ENCODE data around the gene CD1B.
"Not testable (repeated sequence)": the region's sequence is repeated elsewhere in the genome, so short reads cannot be mapped to it uniquely, and the experiment has no call there.

The CD1B gene

GRCh38 chr1:158362482-158362881, 31.2 kb upstream of the CD1B start:
- H3K9me3 ChIP-seq, result no peaks in the 10 kb centered on the region
- DNase-seq, result no peak
- H3K36me3 ChIP-seq, result no peaks in the 10 kb centered on the region
- no peak overlapping the region for H3K4me3 ChIP-seq (ENCODE audit: low read depth, low read length)
- no peaks in the 10 kb centered on the region for H3K4me1 ChIP-seq
- no peaks in the 10 kb centered on the region for H3K27me3 ChIP-seq
- TF ChIP-seq CTCF (IDR thresholded peaks at IDR 0.05; ENCODE audit: low read depth, low read length), result no peak

- H3K9me3 ChIP-seq, result no peaks in the 10 kb centered on the region
- no peaks in the 10 kb centered on the region for H3K27me3 ChIP-seq
- H3K4me1 ChIP-seq, result no peaks in the 10 kb centered on the region
- TF ChIP-seq CTCF (IDR thresholded peaks at IDR 0.05; ENCODE audit: low read depth, low read length), result no peak
- DNase-seq, result no peak
- no peaks in the 10 kb centered on the region for H3K36me3 ChIP-seq
- no peak overlapping the region for H3K4me3 ChIP-seq (ENCODE audit: low read depth, low read length)
Observed at GRCh38 chr1:158357441-158357840, 26.1 kb upstream of the CD1B start.

DNA sequence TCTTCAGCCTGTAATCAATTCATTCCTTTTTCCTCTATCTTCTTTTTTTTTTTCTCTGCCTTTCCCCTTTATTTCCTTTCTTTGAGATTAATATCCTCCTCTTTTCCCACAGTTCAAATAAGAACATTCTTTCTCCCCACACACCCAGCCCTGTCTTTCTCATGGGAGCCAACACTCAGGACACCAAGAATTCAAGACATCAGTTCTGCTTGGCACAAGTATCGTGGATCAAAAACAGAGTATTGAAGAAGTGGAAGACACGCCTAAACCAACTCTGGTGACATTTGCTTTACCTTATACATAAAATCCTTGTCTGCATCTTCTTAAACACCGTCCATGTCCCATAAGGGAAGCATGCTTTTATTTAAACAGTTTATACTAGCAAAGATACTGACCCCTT, 25.3 kb upstream of the CD1B start:
- DNase-seq, result no peak
- Histone ChIP-seq H3K27me3 (no peaks in the 10 kb centered on the region), H3K36me3 (no peaks in the 10 kb centered on the region), H3K9me3 (no peaks in the 10 kb centered on the region), H3K4me3 (ENCODE audit: low read depth, low read length) (no peak overlapping the region), H3K4me1 (no peaks in the 10 kb centered on the region)
- TF ChIP-seq CTCF (IDR thresholded peaks at IDR 0.05; ENCODE audit: low read depth, low read length), result no peak

- H3K4me1 ChIP-seq, result no peaks in the 10 kb centered on the region
Observed at GRCh38 chr1:158355773-158356285, 24.5 kb upstream of the CD1B start.

DNA sequence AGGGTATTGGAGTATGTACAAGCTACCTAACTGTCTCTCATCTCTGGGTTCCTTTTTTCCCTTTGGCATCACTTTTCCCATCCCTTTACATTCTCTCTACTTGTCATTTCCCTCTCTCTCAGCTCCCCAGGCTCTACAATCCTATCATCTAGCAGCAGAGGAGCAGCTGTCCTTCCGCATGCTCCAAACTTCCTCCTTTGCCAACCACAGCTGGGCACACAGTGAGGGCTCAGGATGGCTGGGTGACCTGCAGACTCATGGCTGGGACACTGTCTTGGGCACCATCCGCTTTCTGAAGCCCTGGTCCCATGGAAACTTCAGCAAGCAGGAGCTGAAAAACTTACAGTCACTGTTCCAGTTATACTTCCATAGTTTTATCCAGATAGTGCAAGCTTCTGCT, 22.9 kb upstream of the CD1B start:
- H3K4me3 ChIP-seq (ENCODE audit: low read depth, low read length), result no peak overlapping the region
- no peaks in the 10 kb centered on the region for H3K27me3 ChIP-seq
- no peak for TF ChIP-seq CTCF (IDR thresholded peaks at IDR 0.05; ENCODE audit: low read depth, low read length)
- no peaks in the 10 kb centered on the region for H3K4me1 ChIP-seq
- DNase-seq, result no peak
- H3K36me3 ChIP-seq, result no peaks in the 10 kb centered on the region
- no peaks in the 10 kb centered on the region for H3K9me3 ChIP-seq

More at GRCh38 chr1:158355773-158356285, 24.5 kb upstream of the CD1B start:
- Histone ChIP-seq H3K4me3 (ENCODE audit: low read depth, low read length) (no peak overlapping the region), H3K27me3 (no peaks in the 10 kb centered on the region), H3K36me3 (no peaks in the 10 kb centered on the region), H3K9me3 (no peaks in the 10 kb centered on the region)
- DNase-seq, result no peak
- no peak for TF ChIP-seq CTCF (IDR thresholded peaks at IDR 0.05; ENCODE audit: low read depth, low read length)

DNA sequence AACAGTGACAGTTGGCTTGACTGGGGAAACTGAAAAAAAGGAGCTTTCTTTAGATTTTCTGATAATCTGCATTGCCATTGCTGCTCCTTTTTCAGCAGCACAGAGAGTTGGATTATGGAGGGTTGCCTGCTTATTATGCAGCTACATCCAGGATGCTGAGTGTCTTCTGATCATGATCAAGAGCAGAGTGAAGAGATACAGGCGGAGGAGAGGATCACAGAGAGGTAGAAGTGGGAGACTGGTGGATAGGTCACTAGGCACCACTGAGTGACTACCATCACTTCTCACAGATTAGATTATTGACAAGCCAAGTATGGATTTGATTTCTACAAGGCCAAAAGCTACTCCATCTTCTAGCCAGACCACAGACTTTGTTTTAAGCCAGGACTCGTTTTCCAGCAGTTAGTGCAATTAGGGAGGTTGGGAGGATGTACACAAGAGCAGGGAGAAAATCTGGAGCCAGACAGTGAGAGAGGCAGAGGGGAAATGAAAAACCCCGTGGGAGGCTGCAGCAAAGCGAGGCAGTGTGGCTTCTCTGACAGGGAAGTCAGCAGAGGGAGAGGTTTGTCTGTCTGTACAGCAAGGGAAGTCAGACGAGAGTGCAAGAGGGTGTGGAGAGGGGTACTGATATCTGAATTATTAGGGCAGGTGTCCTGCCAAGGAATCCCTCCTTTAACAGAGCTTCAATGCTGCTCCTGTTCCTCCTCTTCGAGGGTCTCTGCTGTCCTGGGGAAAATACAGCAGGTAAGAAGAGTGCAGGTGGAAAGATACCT, 22.2 kb upstream of the CD1B start, which contains the start of gene CD1E:
Gene CD1E (plus strand): TSS at position 592 of the 773 bp plus-strand sequence. CDS start 95 bp downstream, at position 687.
- Histone ChIP-seq H3K4me3 (ENCODE audit: low read depth, low read length) (no peak within 1 kb of the TSS), H3K4me1 (no peaks in the 10 kb centered on the region), H3K36me3 (no peaks in the 10 kb centered on the region), H3K9me3 (no peaks in the 10 kb centered on the region), H3K27me3 (no peaks in the 10 kb centered on the region)
- no peak for TF ChIP-seq CTCF (IDR thresholded peaks at IDR 0.05; ENCODE audit: low read depth, low read length)
- DNase-seq, result no peak

- H3K36me3 ChIP-seq; H3K4me3 ChIP-seq (ENCODE audit: low read depth, low read length): not testable (repeated sequence)
Observed at GRCh38 chr1:158348946-158349345, 17.6 kb upstream of the CD1B start.

DNA sequence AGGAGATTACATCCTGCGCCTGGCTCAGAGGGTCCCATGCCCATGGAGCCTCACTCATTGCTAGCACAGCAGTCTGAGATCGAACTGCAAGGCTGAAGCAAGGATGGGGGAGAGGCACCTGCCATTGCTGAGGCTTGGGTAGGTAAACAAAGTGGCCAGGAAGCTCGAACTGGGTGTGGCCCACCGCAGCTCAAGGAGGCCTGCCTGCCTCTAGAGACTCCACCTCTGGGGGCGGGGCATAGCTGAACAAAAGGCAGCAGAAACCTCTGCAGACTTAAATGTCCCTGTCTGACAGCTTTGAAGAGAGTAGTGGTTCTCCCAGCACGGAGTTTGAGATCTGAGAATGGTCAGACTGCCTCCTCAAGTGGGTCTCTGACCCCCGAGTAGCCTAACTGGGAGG, 5.1 kb upstream of the CD1B start:
- H3K4me1 ChIP-seq; H3K4me3 ChIP-seq (ENCODE audit: low read depth, low read length); H3K27me3 ChIP-seq; DNase-seq; H3K36me3 ChIP-seq; H3K9me3 ChIP-seq: not testable (repeated sequence)

More at GRCh38 chr1:158348946-158349345, 17.6 kb upstream of the CD1B start:
- not testable (repeated sequence) for H3K4me1 ChIP-seq, H3K9me3 ChIP-seq, H3K27me3 ChIP-seq, DNase-seq

Data from BE2C (cell line).